OCI-LY7 (cell line): Measurements from ENCODE around the gene SEMA5A.

Experiments
- CTCF ChIP-seq: fragments of 200-600 bp; sonication (generic); conservative IDR thresholded peaks from 2 replicates; pipeline ENCODE4 v1.5.1; 2014; ENCODE audit warnings: mild to moderate bottlenecking, antibody characterized with exemption, low read length, moderate library complexity, mixed read lengths
- EZH2phosphoT487 ChIP-seq: fragments of 200-600 bp; sonication (generic); IDR thresholded peaks from 2 replicates; pipeline ENCODE4 v1.6.1; 2018; ENCODE audit warnings: low read depth, borderline replicate concordance, mild to moderate bottlenecking, mixed run types, antibody characterized with exemption, low read length, moderate library complexity, mixed read lengths

GRCh38 chr5:9439531-9440292 is 106.2 kb downstream of the SEMA5A start:
- TF ChIP-seq CTCF (no peak), EZH2phosphoT487 (no peak)
